Measurements from ENCODE around the gene SMIM41. TPM values are rescaled to one million over a fixed set of nuclear protein-coding genes. Genes with fewer than 3 reads are reported as not detected.

SMIM41 gene
- total RNA-seq, 1 experiment from 2014 or later, result not detected

DNA sequence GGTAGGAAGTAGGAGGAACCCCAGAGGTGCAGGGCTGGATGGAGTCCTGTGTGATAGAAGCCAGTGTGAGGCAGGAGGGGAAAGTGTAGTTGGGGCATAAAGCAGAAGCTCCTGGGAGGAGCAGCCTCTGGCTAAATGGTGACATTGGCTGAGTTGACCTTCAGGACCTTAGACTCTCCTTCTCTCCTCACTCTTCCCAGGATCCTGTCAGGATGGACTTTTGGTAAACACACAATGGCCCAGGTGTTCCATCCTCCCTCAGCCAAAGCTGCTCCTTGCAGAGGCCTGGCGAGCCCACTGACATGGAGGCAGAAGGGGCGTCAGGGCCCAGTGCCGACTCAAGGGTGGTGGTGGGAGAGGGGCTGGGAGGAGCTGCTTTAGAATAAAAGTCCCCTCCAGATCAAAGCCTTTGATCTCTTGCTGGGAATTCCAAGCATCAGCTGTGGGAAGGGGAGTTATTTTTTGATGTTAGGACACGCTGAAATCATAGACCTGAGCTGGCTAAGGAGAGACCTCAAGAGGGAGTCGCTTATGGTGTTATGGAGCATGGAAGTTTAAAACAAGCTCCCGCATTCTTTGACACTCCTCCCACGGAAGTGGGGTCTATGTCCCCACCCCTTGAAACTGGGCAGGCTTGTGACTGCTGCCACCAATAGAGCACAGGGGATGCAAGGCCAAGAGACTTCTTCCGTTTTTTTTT is 44.1 kb downstream of the SMIM41 start:
- DNase-seq (ENCODE audit: low read depth, low spot score) (no peak), ATAC-seq (no peak)
- no peak for TF ChIP-seq TCF7L2 (IDR thresholded peaks at IDR 0.05; ENCODE audit: low read depth, low read length)
- no peak for TF ChIP-seq POLR2AphosphoS5 (IDR thresholded peaks at IDR 0.05; ENCODE audit: low read depth, low read length)
- no peak for TF ChIP-seq CTCF (IDR thresholded peaks at IDR 0.05)
- no peak for TF ChIP-seq SIN3A (IDR thresholded peaks at IDR 0.05; ENCODE audit: borderline replicate concordance, insufficient read depth, low read depth, low read length)
- TF ChIP-seq REST (IDR thresholded peaks at IDR 0.05; ENCODE audit: insufficient read depth in 1 of 2, low read depth in 2 of 2, low read length in 1 of 2), result no peak
- H3K27me3 ChIP-seq (ENCODE audit: control insufficient read depth, insufficient read depth, low read length), result no peaks in the 10 kb centered on the region
- no peaks in the 10 kb centered on the region for H3K36me3 ChIP-seq (ENCODE audit: control insufficient read depth, insufficient read depth, low read length)
- no peak overlapping the region for H3K27ac ChIP-seq (ENCODE audit: low read length)
- no peaks in the 10 kb centered on the region for H3K9me3 ChIP-seq (ENCODE audit: control insufficient read depth, insufficient read depth, low read depth, low read length)
- H3K4me1 ChIP-seq (ENCODE audit: control insufficient read depth, insufficient read depth, low read length), result no peaks in the 10 kb centered on the region
- BruUV-seq (replicated peaks), result no TSS peak
- intact Hi-C loops (cut with micrococcal nuclease; ENCODE audit: unreplicated experiment), result loop anchor here (5.0 kb wide), 1 partner anchor 96 kb away; no protein-coding TSS in a partner anchor
- in situ Hi-C loops (cut with HindIII; ENCODE audit: low pct_unique_long_range_greater_than_20kb, low sequenced_read_pairs), result no loop called here
- CTCF ChIA-PET, result interaction anchor here (0.6 to 4.6 kb wide), 4 partner anchors 36 to 452 kb away, joined by 3 to 24 read pairs (median 5); no protein-coding TSS in a partner anchor
- H3K4me3 ChIP-seq (ENCODE audit: low read depth in 2 of 2, low read length in 2 of 2), result no peak overlapping the region
- POLR2A ChIA-PET, result interaction anchor here (0.6 kb wide), 1 partner anchor 922 kb away, joined by 20 read pairs; no protein-coding TSS in a partner anchor

- ChIA-PET CTCF (interaction anchor here (4.6 kb wide), 1 partner anchor 100 kb away, joined by 24 read pairs; no protein-coding TSS in a partner anchor), POLR2A (interaction anchor here (0.6 kb wide), 1 partner anchor 558 kb away, joined by 4 read pairs; no protein-coding TSS in a partner anchor)
- in situ Hi-C loops (cut with HindIII; ENCODE audit: low pct_unique_long_range_greater_than_20kb, low sequenced_read_pairs) (no loop called here), intact Hi-C loops (cut with micrococcal nuclease; ENCODE audit: unreplicated experiment) (no loop called here)
- TF ChIP-seq POLR2AphosphoS5 (IDR thresholded peaks at IDR 0.05; ENCODE audit: low read depth, low read length), result no peak
- no peak for TF ChIP-seq REST (IDR thresholded peaks at IDR 0.05; ENCODE audit: insufficient read depth in 1 of 2, low read depth in 2 of 2, low read length in 1 of 2)
- no peak for TF ChIP-seq TCF7L2 (IDR thresholded peaks at IDR 0.05; ENCODE audit: low read depth, low read length)
- TF ChIP-seq CTCF (IDR thresholded peaks at IDR 0.05), result no peak
- Histone ChIP-seq H3K27me3 (ENCODE audit: control insufficient read depth, insufficient read depth, low read length) (no peaks in the 10 kb centered on the region), H3K27ac (ENCODE audit: low read length) (no peak overlapping the region), H3K36me3 (ENCODE audit: control insufficient read depth, insufficient read depth, low read length) (no peaks in the 10 kb centered on the region), H3K9me3 (ENCODE audit: control insufficient read depth, insufficient read depth, low read depth, low read length) (no peaks in the 10 kb centered on the region), H3K4me1 (ENCODE audit: control insufficient read depth, insufficient read depth, low read length) (no peaks in the 10 kb centered on the region), H3K4me3 (ENCODE audit: low read depth in 2 of 2, low read length in 2 of 2) (no peak overlapping the region)
- BruUV-seq (replicated peaks), result no TSS peak
- ATAC-seq, result no peak
- DNase-seq (ENCODE audit: low read depth, low spot score), result no peak
Measured at GRCh38 chr12:52125476-52125900, 46.0 kb downstream of the SMIM41 start.

All from Panc1 (cell line).